Measurements from ENCODE around the gene FXR1.

FXR1 gene

DNA sequence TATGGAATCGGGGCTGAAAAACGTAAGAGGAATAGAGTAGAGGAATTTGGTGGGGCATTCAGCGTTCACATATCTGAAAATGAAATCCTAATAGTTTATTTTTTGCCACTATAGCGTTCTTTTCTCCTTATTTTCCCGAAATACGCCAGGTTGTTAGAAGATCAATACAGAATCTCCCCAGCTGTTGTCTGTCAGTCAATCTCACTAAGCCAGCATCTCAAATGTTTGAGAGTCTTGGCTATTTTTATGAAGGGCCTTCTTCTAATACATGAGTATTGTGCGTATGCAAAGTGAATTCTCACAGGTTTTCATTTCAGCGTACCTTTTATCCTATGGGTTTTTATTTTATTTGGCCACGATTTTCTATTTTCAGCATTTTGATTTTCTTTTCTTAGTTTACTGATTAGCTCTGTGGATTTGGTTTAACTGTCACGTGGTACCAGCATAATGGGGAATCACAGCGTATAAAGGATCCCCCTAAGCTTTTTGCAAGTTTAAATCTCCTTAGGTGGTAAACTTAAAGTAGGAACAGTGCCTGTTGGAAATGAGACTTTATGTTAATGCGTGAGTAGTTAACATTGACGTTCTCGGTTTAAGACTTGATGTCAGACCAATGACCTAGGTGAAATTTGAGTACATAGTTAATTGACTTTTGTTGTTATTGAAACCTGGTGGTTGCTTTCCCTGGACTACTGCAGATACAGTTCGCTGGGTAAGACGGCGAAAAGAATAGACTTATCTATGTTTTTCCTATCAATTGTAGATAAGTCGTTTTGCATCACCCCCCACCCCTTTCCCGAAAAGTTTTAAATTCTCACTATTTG is 1.3 kb downstream of the FXR1 start:
- no peak for DNase-seq
- H3K36me3 ChIP-seq, result peaks cover 26% of the 10 kb centered on the region
- H3K27me3 ChIP-seq, result no peaks in the 10 kb centered on the region; the same call in 1 of the 2 replicates
- 0 out of 2 replicates have a peak, but pooled peaks cover 3% of the 10 kb centered on the region for H3K4me1 ChIP-seq
- TF ChIP-seq, protein P1, sequence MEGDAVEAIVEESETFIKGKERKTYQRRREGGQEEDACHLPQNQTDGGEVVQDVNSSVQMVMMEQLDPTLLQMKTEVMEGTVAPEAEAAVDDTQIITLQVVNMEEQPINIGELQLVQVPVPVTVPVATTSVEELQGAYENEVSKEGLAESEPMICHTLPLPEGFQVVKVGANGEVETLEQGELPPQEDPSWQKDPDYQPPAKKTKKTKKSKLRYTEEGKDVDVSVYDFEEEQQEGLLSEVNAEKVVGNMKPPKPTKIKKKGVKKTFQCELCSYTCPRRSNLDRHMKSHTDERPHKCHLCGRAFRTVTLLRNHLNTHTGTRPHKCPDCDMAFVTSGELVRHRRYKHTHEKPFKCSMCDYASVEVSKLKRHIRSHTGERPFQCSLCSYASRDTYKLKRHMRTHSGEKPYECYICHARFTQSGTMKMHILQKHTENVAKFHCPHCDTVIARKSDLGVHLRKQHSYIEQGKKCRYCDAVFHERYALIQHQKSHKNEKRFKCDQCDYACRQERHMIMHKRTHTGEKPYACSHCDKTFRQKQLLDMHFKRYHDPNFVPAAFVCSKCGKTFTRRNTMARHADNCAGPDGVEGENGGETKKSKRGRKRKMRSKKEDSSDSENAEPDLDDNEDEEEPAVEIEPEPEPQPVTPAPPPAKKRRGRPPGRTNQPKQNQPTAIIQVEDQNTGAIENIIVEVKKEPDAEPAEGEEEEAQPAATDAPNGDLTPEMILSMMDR (IDR thresholded peaks at IDR 0.05; ENCODE audit: low read depth, low read length), result no peak
- H3K4me3 ChIP-seq (ENCODE audit: low read depth, low read length), result peak overlapping the region; percentile 96
- no peaks in the 10 kb centered on the region for H3K9me3 ChIP-seq

DNA sequence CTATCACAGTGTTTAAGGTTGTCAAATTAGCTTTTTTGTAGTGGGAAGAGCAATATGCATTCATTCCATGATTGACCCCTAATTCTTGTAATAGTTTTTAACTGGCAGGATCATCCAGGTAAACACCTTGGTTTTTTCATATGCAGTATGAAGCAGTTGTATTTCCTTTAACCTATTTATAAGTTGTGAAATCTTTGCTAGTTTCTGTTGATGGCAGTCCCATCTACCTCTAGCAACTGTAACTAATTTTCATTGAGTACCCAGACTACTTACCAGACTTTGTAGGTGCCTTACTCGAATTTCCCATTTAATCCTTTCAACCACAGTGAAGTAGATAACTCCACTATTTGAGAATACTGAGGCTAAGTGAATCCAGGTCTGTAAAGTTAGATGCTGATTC is 6.1 kb downstream of the FXR1 start:
- Histone ChIP-seq H3K4me3 (ENCODE audit: low read depth, low read length) (no peak overlapping the region), H3K4me1 (0 out of 2 replicates have a peak, but pooled peaks cover 3% of the 10 kb centered on the region), H3K9me3 (no peaks in the 10 kb centered on the region), H3K36me3 (peaks cover 29% of the 10 kb centered on the region), H3K27me3 (no peaks in the 10 kb centered on the region)
- DNase-seq, result no peak
- TF ChIP-seq, protein P1 (IDR thresholded peaks at IDR 0.05; ENCODE audit: low read depth, low read length), result no peak

DNA sequence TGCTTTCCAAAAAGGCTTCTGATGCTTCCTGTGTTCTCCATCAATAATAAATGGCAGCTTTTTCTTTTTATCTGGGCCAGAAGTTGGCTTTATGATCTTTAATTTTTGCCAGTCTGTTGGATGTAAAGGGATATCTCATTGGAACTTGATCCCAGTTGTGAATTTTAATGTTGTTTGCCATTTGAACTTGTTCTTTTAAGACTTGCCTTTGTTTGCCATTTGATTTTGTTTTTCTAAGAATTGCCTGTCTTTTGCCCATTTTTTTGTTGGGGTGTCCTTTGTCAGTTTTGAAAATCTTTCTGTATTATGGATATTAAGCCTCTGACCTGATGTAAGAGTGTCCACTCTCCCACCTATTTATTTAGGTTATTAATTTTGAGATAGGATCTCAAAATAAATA is 9.8 kb downstream of the FXR1 start:
- H3K4me1 ChIP-seq, result no peaks in the 10 kb centered on the region
- H3K9me3 ChIP-seq, result no peaks in the 10 kb centered on the region
- H3K36me3 ChIP-seq, result peaks cover 7% of the 10 kb centered on the region
- TF ChIP-seq, protein P1 (IDR thresholded peaks at IDR 0.05; ENCODE audit: low read depth, low read length), result no peak
- no peak overlapping the region for H3K4me3 ChIP-seq (ENCODE audit: low read depth, low read length)
- no peaks in the 10 kb centered on the region for H3K27me3 ChIP-seq
- DNase-seq, result no peak

DNA sequence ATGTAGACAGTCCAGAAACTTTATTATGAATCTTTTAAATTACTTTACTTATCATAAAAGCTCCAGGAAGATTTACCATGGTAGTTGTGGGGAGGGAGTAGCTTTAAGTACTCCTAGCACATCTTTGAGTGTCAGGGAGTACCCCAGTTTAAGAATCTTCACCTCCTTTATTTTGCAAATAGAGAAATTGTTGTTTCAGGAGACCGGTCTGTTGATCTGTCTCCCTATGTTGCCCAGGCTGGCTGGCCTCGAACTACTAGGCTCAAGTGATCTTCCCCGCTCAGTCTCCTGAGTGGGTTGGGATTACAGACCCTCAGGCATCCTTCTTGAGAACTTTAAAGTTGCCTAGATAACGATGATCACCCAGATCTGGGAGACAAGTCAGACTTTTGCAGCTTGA is 11.1 kb downstream of the FXR1 start:
- no peaks in the 10 kb centered on the region for H3K27me3 ChIP-seq
- TF ChIP-seq, protein P1 (IDR thresholded peaks at IDR 0.05; ENCODE audit: low read depth, low read length), result no peak
- no peak overlapping the region for H3K4me3 ChIP-seq (ENCODE audit: low read depth, low read length)
- peaks cover 3% of the 10 kb centered on the region for H3K36me3 ChIP-seq
- H3K9me3 ChIP-seq, result no peaks in the 10 kb centered on the region
- H3K4me1 ChIP-seq, result no peaks in the 10 kb centered on the region
- DNase-seq, result no peak

DNA sequence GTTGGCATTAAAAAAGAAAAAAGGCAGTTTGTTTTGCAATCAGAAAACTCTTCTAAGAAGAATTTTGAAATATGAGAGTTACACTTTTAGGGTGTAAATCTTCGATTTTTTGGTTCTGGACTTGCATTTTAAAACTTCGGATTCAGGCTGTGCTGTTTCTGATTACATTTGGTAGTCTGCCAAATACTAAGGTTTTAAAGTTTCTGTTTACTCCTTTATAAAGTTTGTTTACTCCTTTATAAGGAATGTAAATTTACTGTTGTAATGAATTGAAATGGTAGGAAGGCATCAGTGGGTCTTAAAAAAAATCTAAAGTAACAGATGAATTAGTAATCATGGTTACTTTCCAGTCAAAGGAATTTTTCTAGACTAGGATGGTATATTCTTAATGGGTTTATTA is 14.1 kb downstream of the FXR1 start:
- H3K36me3 ChIP-seq, result peaks cover 8% of the 10 kb centered on the region
- no peak for DNase-seq

DNA sequence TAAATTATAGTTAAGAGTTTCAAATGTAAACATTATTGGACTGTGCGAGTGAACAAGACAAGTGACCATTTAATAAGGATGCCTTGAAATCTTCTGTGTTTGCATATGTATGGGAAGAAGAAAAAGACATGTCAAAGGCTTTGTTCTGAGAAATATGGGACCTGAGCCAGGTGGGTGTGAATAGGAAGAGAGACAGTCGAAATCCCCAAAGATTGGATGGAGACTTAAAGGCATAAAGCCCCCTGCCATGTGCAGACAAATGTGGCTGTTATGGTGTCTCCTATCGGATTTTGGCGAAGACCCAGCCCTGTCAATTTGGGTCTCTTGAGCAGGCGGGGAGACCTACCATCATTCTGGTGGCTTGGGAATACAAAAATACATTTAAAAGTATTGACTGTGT is 16.9 kb downstream of the FXR1 start:
- no peak for DNase-seq
- TF ChIP-seq, protein P1 (IDR thresholded peaks at IDR 0.05; ENCODE audit: low read depth, low read length), result no peak
- Histone ChIP-seq H3K36me3 (peaks cover 8% of the 10 kb centered on the region), H3K4me3 (ENCODE audit: low read depth, low read length) (no peak overlapping the region), H3K9me3 (no peaks in the 10 kb centered on the region), H3K27me3 (no peaks in the 10 kb centered on the region), H3K4me1 (no peaks in the 10 kb centered on the region)

More for the DNA sequence above, 14.1 kb downstream of the FXR1 start:
- no peaks in the 10 kb centered on the region for H3K4me1 ChIP-seq
- TF ChIP-seq, protein P1 (IDR thresholded peaks at IDR 0.05; ENCODE audit: low read depth, low read length), result no peak
- H3K9me3 ChIP-seq, result no peaks in the 10 kb centered on the region
- no peak overlapping the region for H3K4me3 ChIP-seq (ENCODE audit: low read depth, low read length)
- no peaks in the 10 kb centered on the region for H3K27me3 ChIP-seq
